ENCODE measurements around the gene CYBRD1.
"Not testable (repeated sequence)": the region's sequence is repeated elsewhere in the genome, so short reads cannot be mapped to it uniquely, and the experiment has no call there.

DNA sequence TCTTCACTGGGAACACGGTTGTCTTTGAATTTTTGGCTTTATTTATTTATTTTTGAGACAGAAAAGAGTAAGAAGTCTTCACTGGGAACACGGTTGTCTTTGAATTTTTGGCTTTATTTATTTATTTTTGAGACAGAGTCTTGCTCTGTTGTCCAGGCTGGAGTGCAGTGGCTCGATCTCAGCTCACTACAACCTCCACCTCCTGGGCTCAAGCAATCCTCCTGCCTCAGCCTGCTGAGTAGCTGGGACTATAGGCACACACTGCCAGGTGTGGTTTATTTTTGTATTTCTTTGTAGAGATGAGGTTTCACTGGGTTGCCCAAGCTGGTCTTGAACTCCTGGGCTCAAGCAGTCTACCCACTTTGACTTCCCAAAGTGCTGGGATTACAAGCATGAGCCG lies 13.3 kb downstream of the CYBRD1 start:
- TF ChIP-seq, protein P1, sequence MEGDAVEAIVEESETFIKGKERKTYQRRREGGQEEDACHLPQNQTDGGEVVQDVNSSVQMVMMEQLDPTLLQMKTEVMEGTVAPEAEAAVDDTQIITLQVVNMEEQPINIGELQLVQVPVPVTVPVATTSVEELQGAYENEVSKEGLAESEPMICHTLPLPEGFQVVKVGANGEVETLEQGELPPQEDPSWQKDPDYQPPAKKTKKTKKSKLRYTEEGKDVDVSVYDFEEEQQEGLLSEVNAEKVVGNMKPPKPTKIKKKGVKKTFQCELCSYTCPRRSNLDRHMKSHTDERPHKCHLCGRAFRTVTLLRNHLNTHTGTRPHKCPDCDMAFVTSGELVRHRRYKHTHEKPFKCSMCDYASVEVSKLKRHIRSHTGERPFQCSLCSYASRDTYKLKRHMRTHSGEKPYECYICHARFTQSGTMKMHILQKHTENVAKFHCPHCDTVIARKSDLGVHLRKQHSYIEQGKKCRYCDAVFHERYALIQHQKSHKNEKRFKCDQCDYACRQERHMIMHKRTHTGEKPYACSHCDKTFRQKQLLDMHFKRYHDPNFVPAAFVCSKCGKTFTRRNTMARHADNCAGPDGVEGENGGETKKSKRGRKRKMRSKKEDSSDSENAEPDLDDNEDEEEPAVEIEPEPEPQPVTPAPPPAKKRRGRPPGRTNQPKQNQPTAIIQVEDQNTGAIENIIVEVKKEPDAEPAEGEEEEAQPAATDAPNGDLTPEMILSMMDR (IDR thresholded peaks at IDR 0.05; ENCODE audit: low read depth, low read length) = not testable (repeated sequence)
- TF ChIP-seq, protein P2, sequence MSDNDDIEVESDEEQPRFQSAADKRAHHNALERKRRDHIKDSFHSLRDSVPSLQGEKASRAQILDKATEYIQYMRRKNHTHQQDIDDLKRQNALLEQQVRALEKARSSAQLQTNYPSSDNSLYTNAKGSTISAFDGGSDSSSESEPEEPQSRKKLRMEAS (IDR thresholded peaks at IDR 0.05; ENCODE audit: low read depth, low read length) = not testable (repeated sequence)
- TF ChIP-seq POLR2A (IDR thresholded peaks at IDR 0.05; ENCODE audit: extremely low read depth, insufficient read length); MYC (IDR thresholded peaks at IDR 0.05; ENCODE audit: low read depth, low read length): not testable (repeated sequence)
